GM21447 (cell line): ENCODE data around the gene IARS1.

ENCODE experiments used
- ATAC-seq: cut with Tn5 transposase; IDR thresholded peaks from one replicate; pipeline ENCODE4 v1.9.1; 2021; ENCODE audit not compliant: unreplicated experiment

Gene IARS1

DNA sequence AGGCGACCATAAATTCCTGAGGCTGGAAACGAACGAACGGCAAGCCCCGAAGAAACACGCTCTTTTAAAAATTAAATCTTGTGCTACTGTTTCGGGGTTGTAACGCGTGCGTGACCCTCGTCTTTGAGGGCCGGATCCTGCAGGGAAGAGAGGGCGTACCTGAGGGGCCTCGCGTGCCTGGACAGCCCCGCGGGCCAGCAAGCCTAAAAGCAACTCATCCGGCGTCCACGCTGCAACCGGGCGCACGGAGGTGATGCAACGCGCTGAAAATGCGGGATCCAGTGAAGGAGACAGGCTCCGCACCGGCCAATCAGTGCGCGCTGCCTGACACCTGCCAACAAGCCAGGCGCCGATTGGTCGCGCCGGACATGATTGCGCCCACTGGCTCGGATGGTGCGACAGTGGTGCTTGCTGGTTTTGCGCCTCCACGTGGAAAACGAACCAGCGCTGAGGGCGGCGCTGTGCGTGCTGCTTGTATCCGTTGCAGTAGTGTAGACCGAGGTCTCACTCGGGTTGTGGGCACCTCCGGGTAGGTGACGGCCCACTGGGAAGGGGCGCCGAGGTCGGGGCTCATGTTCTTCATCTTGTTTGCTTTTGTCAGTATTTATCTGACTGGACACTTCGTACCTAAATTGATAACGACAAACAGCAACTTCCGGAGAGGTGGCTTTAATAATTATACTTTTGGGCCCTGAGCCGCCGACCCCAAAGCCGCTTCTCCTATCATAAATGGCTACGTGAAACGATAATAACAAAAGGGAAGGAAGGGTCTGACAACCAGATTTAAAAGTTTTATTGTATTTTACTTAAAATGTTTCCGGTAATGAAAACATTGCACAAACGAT, at the start of gene IARS1:
IARS1 (minus strand) TSS at position 246 of the 845 bp plus-strand sequence. CDS start 4,278 bp downstream, outside the sequence.
- ATAC-seq: peak; percentile 94

DNA sequence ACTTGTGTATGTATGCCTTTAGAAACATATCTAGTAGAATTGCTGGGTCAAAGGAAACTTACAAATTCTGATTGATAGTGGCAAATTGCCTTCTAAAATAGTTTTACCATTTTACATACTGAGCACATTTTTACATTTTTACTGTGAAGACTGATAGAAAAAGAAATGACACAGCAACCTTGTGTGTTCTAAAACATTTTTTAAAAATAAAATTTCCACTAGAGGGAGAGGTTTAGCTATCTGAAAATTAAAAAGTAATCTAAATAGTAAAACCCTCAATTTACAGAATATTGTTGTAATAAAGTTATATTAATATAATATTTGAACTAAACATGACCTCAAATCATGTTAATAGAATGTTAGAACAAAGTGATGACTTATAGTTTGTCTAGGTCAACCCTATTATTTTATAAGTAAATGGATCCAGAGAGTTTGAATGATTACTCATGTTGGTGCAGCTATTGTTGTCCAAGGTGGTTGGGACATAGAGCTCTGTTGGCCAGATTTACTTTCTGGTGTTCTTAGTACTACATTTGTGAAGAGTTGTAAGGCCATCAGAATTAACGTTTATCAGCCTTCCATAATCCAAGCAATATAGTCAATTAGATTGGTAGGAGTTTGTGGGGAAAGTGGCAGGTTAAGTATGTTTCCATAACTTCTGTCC, 49.5 kb upstream of the IARS1 start:
- no peak for ATAC-seq

DNA sequence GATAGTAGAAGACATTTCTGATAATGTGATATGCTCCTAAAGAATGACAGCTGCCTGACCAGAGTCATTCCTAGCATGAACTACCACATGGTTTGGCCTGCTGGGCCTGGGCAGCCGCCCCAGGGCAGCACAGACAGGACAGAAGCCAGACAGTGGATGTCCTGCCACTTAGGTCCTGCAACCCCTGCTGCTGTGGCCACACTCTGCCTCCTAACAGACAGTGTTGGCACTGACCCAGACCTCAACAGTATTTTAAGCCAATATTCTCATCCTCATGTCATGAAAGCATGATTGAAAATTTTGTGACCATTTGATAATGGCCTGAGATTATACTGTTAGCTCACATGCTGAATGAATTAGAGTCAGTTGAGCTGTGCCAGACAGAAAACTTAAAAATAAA, 48.1 kb upstream of the IARS1 start:
- no peak for ATAC-seq

DNA sequence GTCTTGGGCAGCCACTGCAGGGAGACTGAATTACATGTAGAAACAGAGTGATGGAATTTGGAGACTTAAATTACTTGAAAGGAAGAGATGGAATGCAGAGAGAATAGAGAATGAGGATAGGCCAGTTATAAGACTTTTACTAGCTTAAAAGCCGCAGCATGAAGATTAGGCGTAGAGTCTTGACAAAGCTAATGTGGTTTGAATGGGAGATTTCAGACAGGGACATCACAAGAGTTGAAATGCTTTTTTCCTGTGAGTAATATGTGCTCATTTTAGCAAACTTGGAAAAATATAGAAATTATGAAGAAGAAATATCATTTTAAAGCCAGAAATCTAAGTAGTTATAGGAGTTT, 39.8 kb upstream of the IARS1 start:
- ATAC-seq: no peak

DNA sequence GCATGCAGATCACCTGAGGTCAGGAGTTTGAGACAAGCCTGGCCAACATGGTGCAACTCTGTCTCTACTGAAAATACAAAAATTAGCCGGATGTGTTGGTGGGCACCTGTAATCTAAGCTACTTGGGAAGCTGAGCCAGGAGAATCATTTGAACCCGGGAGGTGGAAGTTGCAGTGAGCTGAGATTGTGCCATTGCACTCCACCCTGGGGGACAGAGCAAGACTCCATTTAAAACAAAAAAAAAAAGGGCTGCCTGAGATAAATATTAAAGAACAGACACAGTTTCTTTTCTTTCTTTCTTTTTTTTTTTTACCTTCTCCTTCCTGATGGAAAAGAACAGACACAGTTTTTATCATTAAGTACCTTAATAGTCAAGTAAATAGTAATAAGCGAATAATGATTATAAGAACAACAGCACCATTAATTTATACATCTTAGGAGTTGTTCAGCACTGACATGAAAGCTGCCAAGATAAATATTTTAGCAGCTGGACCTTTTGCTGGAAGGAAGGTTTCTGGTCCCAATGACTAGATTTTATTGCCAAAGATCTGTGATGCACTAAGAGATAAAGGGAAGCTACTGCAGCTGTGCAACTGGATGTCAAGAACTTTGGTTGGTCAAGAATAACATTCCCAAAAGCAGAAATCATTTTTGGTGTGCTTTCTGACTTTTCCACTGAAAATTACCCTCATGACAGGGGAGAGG, 39.2 kb upstream of the IARS1 start:
- no peak for ATAC-seq

DNA sequence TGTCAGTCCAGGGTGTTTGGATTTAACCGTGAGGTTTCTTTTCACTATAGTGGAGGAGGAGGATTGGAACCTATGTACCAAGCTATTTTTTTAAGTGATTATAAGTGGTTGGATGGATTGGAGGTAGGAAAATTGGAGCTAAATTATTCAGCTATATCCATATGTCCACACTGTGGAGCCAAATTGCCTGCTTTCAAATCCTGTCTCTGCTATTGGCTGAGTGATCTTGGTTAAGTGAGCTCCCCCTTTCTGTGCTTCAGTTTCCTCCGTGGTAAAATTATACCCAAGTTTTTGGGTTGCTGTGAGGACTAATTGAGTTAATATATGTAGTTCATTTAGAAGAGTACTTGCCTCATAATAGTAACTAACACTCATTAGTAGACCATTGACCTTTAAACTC, 34.7 kb upstream of the IARS1 start:
- no peak for ATAC-seq

DNA sequence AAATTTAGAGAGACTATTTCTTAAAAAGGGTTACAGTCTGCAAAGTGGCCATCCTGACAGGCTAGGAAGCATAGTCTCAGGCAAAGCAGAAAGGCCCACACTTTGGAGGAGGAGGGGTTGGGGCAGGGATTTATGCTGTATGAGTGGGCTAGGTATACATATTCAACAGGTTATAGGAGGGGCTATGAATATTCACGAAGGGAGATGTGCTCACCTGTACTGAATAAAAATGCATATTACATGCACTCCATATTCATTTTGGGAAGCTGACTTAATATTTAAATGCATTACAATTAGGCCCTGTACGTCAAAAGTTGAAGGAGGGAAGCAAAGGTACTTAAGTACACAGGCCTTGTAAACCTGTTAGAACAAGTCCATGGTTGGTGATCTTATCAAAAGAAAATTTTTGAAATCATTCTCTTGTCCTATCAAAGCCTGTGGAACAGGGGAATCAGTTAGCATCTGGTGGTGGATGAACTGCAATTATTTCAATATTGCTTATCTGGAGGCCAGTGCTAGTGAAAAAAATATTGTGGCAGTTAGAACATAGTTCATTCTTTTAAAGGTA, 33.9 kb upstream of the IARS1 start:
- no peak for ATAC-seq

DNA sequence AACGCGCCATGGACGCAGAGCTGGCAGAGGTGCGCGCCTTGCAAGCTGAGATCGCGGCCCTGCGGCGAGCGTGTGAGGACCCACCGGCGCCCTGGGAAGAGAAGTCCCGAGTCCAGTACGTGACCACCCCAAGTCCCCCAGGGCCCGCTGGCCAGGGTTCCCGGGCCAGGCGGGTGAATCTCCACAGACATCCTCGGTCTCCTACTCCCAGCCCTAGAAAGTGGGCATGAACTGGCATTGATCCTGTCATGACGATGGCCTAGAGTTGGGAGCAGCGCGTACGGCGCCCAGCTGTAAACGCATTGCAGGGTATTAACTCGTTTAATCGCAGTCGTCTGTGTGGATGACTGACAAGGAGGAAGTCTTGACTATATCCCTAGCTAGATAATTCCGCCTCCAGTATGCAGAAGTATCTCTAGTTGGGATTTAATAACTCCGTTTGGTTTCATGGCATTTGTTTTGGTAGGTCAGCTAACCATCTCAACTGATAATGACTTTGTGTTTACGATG, 32.5 kb upstream of the IARS1 start:
- ATAC-seq: peak; percentile 6

DNA sequence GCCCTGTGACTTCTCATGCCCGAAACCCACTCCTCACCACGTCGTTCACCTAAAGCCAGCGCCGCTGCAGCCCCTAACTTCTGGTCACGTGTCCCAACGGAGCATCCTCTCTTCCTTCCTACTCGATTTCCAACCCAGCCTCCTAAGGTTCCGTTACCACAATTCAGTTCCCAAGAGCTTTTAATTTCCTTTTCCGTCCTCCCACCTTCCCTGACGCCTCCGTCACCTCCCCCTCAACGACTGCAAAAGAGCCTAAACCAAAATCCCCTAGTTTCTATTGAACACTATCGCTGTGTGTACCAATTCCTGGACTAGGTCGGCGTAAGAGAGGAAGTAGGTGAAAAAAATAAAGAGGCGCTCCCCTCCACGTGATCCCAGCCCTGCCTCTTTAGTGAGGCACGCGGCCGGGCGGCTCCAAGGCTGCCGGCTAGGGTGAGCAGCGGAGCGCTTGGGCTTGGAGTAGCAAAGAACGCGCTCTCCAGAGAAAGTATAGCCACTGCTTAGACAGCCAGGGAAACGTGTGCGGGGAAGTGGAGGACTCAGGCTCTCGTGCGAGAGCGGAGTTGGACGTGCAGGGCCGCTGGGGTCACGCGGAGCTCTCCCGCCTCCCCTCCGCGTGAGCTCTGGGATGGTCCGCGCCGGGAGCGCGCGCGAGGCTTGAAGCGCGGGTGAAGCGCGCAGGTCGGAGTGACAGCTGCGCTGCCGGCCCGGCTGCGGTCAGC, 31.9 kb upstream of the IARS1 start, which contains the start of the genes CENPP and NOL8:
CENPP (plus strand) TSS at position 685 of the 722 bp plus-strand sequence.
NOL8 (minus strand) TSS at position 82 of the 722 bp plus-strand sequence. CDS start 1,189 bp downstream, outside the sequence.
- ATAC-seq: peak; percentile 94

DNA sequence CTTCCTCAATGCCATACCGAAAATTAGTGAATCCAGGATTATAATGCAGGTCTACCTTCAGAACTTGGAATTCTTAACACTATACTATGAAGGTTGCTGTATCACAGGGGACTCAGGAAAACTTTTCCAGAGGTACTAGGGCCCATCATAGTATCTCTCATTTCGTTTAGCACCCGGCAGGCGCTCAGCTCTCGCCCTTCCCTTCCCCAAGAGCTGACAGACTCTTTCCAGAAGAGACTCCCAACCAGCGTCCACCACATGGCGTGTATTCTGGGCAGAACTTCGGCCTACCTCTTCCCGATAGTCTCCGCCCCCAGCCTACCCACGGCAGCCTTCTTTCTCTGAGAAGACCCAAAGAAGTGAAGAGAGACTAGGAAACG, 31.4 kb upstream of the IARS1 start:
- ATAC-seq: no peak

DNA sequence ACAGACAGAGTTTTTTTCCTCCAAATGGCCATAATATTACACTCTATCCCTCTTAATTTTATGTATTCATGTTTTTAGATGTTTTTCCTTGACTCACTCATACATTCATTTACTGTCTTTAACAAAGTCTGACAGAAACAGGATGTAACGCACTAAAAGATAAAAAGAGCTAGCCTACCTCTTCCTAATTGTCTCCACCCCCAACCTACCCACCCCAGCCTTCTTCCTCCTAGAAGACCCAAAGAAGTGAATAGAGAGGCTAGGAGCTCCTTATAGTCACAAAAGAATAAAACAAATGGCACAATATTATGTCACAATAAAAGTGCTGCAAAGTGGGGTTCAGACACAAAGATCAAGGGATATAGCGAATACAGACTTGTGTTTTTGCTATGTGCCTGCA, 30.9 kb upstream of the IARS1 start:
- ATAC-seq: no peak

DNA sequence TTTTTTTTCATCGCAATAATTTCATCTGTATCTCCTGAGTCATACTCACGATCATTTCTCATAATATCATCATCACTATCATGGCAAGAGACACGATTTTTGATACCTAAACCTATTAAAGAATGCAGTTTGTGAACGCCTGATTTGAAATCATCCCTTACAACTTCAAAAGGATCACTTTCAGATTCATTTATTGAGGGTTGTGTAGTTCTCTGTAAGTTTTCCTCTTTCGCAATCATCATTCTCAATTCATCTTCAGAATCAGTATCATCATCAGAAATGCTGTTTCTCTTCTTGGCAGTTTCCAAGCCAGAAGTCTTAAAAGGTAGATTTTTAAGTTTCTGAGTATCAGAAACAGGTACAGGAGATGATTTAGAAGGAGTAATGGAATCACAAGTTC, 22.0 kb upstream of the IARS1 start:
- ATAC-seq: no peak

DNA sequence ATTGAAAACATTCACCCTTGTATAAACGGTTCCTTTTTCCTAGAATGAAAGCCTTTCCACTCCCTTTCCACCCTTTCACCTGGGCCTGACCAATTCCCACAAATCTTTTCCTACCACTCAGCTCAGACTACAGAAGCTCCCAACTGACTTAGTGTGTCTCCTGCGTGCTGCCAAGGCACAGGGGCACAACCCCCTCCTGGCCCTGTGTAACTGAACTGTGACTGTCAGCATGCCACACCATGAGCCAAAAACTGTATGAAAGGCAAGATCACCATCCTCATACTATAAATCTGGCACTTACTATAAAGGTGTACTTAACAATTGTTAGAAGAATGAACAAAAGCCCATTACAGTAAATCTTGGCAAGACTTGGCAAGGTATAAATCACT, 20.1 kb upstream of the IARS1 start:
- no peak for ATAC-seq

DNA sequence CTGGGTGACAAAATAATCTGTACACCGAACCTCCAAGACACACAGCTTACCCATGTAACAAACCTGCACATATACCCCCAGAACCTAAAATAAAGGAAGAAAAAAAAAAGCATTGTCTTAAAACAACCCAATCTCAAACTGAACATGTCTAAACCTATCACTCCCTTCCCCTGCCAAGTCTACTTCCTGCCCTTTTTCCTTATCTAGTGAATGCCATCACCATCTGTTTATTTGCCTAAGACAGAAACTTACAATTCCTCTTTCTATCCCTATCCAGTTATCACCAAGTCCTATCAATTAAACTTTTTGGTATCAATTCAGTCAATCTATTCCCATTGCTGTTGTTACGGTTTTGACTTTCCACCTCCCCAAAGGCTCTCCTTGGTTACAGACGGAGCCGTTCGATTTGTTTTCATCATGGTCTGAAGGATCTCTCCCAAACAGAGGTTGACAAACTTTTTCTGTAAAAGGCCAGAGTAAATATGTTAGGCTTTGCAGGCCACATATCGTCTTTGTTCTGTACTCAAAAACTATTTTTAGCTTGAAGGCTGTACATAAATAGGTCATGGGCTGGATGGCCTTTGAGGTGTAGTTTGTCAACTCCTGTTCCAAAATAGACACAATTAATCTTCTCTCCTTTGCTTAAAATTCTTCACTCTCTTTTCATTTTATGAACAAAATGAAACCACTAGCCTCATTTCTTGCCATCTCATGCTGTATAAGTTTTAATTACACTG, 19.6 kb upstream of the IARS1 start:
- ATAC-seq: no peak

DNA sequence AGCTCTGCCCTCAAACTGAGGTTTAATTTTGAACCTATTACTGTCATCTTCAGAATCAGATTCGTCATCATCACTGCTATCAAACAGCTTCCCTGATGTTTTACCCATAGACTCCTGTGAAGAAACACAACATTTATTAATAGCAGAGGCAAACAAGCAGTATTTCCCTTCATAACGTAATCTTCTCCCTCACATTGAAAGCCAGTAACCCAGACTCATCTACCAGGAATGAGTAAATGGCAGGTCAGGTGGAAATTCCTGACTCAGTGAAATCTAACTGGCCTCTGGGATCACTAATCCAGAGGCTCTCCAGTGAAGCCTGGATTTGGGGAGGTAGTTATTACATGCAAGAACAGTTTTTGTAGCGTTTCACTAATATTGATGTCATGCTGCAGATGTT, 17.1 kb upstream of the IARS1 start:
- ATAC-seq: no peak

DNA sequence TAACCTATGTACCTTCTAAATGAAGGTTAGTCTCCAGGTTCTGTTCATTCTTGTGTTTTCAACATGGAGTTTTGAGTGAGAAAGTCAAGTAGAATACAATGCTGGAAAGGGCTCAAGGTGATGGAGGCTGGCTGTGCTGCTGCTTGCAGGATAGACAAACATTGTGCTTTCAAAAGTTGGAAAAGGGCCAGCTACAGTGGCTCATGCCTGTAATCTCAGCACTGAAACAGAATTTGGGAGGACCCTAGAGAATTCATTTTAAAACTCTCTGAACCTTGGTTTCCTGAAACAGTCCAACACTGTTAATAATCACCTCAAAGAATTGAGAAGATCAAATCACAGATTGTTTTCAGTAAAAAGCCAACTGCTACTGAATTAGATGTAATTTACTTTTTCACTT, 15.4 kb upstream of the IARS1 start:
- peak; percentile 68 for ATAC-seq

DNA sequence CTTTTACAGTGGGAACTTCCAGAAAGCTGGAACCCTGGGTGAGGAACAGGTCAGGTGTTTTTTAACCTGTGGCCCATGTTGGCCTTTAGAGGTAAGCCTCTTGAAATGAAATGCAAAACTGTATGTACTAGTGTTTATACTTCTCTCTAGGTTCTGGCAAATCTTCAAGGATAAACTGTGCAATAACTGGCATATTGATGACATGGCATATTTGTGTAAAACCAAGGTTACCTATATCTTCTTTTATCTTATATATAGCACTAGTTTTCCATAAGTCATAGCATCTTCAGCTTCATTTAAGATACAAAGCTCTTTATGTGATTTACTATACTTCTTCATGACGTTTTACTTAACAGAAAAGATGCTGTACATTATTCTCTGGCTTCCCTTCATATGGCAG, 7.4 kb upstream of the IARS1 start:
- ATAC-seq: no peak

DNA sequence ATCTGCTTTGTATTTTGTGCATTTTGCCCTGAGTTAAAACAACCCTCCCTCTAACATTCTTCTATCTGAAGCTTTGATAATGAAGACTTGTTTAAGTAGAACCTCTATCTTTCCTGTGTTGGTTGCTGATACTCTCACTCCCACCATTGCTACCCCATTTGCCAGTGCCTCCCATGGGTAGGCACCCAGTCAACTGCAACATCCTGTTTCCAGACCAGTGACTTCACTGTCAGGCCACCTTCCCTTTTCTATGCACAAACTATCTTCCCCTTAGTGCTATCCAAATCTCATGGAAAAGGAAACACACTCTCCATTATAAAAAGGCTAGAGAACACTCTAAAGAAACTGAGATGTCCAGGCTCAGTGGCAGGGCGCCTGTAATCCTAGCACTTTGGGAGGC, 5.6 kb upstream of the IARS1 start:
- no peak for ATAC-seq

DNA sequence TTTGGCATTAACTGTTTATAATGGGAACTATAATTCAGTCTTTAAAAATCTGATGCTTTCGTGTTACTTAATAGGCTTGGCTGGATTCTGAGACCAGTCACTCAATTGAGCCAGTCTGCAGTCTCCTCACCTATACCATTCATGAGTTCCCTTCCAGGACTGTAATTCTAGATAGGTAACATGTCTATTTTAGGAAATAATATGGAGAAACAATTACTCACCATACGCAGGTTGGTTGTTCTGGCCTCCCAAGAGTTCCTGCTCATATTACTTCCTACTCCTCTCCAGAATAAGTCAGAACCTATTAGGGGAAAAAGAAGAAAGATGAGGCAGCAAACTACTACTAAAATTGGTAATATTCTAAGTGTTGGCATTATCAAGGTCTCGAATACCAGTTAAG, 4.5 kb upstream of the IARS1 start:
- ATAC-seq: no peak

DNA sequence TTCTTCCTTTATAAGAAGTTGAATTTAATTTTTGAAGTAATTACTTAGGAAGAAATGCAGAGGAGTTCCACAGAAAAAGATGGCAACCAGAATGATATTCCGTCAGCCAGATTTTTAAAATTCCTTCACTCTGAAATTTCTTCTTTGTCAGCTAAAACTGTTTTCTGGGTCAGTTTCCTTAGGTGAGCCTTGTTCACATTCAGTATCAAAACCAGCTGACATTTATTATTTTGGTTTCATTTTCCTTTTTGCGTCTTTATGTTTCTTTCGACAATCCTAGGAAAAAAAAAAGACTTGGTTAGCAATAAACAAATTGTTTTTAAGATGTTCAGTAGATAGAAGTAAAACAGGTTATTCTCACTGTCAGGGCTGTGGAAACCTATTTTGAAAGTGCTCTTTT, 4.1 kb upstream of the IARS1 start:
- no peak for ATAC-seq
